Panc1 (cell line): Measurements from ENCODE around the gene EGFR. TPM values are rescaled to one million over a fixed set of nuclear protein-coding genes. Genes with fewer than 3 reads are reported as not detected.
"Not testable (repeated sequence)": the region's sequence is repeated elsewhere in the genome, so short reads cannot be mapped to it uniquely, and the experiment has no call there.

Source experiments
- ATAC-seq: fragments of 200-7000 bp; cut with Tn5 transposase; 2 replicates; pipeline ENCODE4 v1.9.1; 2020; ENCODE audit warnings: mild to moderate bottlenecking, moderate library complexity
- BruUV-seq: library from RNA; stranded (reverse); fragments of 400-500 nt; replicated peaks from 2 replicates; lab custom pipeline; 2021; lab: Mats Ljungman, UMichigan
- CTCF ChIA-PET: fragments of 300-600 bp; sonication (Branson Sonifier 250); formaldehyde crosslinking; loops from one replicate; lab custom pipeline; 2022; ENCODE audit warnings: antibody characterized with exemption; lab: Charles Lee
- POLR2A ChIA-PET: fragments of 300-600 bp; sonication (Branson Sonifier 250); formaldehyde crosslinking; loops from one replicate; lab custom pipeline; 2022; ENCODE audit warnings: antibody characterized with exemption; lab: Charles Lee
- DNase-seq: peaks from one replicate; pipeline ENCODE4 v3.0.0-alpha.2; 2010; ENCODE audit warnings: low read depth, low spot score
- H3K27ac ChIP-seq: 2 replicates; pipeline ENCODE4 v1.5.1; 2011; ENCODE audit warnings: mild to moderate bottlenecking, low read length, inconsistent platforms
- H3K27me3 ChIP-seq: fragments of 200-500 bp; sonication (Bioruptor generic); 2 replicates; pipeline ENCODE4 v1.6.0; 2014; ENCODE audit warnings: low read length, inconsistent platforms; ENCODE audit not compliant: control insufficient read depth, insufficient read depth
- H3K36me3 ChIP-seq: fragments of 200-500 bp; sonication (Bioruptor generic); 2 replicates; pipeline ENCODE4 v1.5.1; 2014; ENCODE audit warnings: inconsistent platforms, mild to moderate bottlenecking, low read length, moderate library complexity; ENCODE audit not compliant: control insufficient read depth, insufficient read depth
- H3K4me1 ChIP-seq: 2 replicates; pipeline ENCODE4 v1.5.1; 2011; ENCODE audit warnings: inconsistent platforms, mild to moderate bottlenecking, low read length, moderate library complexity; ENCODE audit not compliant: control insufficient read depth, insufficient read depth
- H3K4me3 ChIP-seq, 2 experiments: 2 replicates each; pipeline ENCODE4 v1.5.1; 2011 to 2012; ENCODE audit warnings: low read depth in 2 of 2, low read length in 2 of 2, mild to moderate bottlenecking in 2 of 2, inconsistent platforms in 1 of 2, moderate library complexity in 1 of 2
- H3K9me3 ChIP-seq: fragments of 200-500 bp; sonication (Bioruptor generic); 2 replicates; pipeline ENCODE4 v1.5.1; 2014; ENCODE audit warnings: low read depth, mild to moderate bottlenecking, inconsistent platforms, low read length, moderate library complexity; ENCODE audit not compliant: control insufficient read depth, insufficient read depth
- POLR2AphosphoS5 ChIP-seq: IDR thresholded peaks from 2 replicates; pipeline ENCODE4 v1.6.1; 2012; ENCODE audit warnings: mild to moderate bottlenecking, low read depth, low read length, moderate library complexity
- SIN3A ChIP-seq: IDR thresholded peaks from 2 replicates; pipeline ENCODE4 v1.6.1; 2012; ENCODE audit warnings: low read depth, mild to moderate bottlenecking, low read length, moderate library complexity, borderline replicate concordance; ENCODE audit not compliant: insufficient read depth
- TCF7L2 ChIP-seq: IDR thresholded peaks from 2 replicates; pipeline ENCODE4 v1.6.1; 2011; ENCODE audit warnings: mild to moderate bottlenecking, low read depth, low read length, inconsistent platforms
- in situ Hi-C: cut with HindIII; loops from 2 replicates; pipeline ENCODE4 v1.10.0; 2016; ENCODE audit warnings: low sequenced_read_pairs, low pct_unique_long_range_greater_than_20kb
- intact Hi-C: fragments of 100-400 bp; cut with micrococcal nuclease; formaldehyde crosslinking; loops from one replicate; pipeline ENCODE4 v1.10.0; 2022; ENCODE audit not compliant: unreplicated experiment
- total RNA-seq: library from RNA; stranded (reverse); gene quantifications from one replicate; pipeline ENCODE4 v1.2.1, GENCODE V29; 2021; ENCODE audit not compliant: unreplicated experiment
- TF ChIP-seq, protein P1 (sequence below): fragments of 450-650 bp; IDR thresholded peaks from 2 replicates; pipeline ENCODE4 v1.5.1; 2017; ENCODE audit warnings: mild to moderate bottlenecking
- TF ChIP-seq, protein P2 (sequence below), 2 experiments: IDR thresholded peaks; 2 replicates each; pipeline ENCODE4 v1.6.1; 2011 to 2012; ENCODE audit warnings: low read depth in 2 of 2, control low read depth in 1 of 2, low read length in 1 of 2, mild to moderate bottlenecking in 1 of 2, moderate library complexity in 1 of 2; ENCODE audit not compliant: insufficient read depth in 1 of 2

EGFR gene
- total RNA-seq, 1 experiment from 2014 or later = 156 TPM

DNA sequence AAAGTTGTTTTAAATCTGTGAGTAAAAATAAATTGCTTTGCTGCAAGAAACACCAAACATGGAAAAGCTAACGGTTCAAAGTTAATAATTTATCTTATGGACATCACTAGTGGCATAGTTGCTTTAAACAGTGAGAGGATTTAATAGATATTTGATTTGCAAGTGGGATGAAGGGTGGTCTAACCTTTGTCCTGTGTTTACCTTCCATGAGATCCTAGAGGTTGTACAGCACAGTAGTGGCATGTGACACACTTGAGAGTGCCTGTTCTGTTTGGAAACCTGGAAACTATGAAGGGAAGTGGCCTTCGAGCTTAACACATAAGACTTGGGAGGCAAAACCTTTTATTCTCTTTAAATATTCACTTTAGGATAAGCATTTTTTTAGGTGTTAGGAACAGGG, 16.0 kb downstream of the EGFR start:
- TF ChIP-seq, protein P1, sequence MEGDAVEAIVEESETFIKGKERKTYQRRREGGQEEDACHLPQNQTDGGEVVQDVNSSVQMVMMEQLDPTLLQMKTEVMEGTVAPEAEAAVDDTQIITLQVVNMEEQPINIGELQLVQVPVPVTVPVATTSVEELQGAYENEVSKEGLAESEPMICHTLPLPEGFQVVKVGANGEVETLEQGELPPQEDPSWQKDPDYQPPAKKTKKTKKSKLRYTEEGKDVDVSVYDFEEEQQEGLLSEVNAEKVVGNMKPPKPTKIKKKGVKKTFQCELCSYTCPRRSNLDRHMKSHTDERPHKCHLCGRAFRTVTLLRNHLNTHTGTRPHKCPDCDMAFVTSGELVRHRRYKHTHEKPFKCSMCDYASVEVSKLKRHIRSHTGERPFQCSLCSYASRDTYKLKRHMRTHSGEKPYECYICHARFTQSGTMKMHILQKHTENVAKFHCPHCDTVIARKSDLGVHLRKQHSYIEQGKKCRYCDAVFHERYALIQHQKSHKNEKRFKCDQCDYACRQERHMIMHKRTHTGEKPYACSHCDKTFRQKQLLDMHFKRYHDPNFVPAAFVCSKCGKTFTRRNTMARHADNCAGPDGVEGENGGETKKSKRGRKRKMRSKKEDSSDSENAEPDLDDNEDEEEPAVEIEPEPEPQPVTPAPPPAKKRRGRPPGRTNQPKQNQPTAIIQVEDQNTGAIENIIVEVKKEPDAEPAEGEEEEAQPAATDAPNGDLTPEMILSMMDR = no peak
- TF ChIP-seq POLR2AphosphoS5 (no peak), SIN3A (no peak), TCF7L2 (no peak)
- TF ChIP-seq, protein P2, sequence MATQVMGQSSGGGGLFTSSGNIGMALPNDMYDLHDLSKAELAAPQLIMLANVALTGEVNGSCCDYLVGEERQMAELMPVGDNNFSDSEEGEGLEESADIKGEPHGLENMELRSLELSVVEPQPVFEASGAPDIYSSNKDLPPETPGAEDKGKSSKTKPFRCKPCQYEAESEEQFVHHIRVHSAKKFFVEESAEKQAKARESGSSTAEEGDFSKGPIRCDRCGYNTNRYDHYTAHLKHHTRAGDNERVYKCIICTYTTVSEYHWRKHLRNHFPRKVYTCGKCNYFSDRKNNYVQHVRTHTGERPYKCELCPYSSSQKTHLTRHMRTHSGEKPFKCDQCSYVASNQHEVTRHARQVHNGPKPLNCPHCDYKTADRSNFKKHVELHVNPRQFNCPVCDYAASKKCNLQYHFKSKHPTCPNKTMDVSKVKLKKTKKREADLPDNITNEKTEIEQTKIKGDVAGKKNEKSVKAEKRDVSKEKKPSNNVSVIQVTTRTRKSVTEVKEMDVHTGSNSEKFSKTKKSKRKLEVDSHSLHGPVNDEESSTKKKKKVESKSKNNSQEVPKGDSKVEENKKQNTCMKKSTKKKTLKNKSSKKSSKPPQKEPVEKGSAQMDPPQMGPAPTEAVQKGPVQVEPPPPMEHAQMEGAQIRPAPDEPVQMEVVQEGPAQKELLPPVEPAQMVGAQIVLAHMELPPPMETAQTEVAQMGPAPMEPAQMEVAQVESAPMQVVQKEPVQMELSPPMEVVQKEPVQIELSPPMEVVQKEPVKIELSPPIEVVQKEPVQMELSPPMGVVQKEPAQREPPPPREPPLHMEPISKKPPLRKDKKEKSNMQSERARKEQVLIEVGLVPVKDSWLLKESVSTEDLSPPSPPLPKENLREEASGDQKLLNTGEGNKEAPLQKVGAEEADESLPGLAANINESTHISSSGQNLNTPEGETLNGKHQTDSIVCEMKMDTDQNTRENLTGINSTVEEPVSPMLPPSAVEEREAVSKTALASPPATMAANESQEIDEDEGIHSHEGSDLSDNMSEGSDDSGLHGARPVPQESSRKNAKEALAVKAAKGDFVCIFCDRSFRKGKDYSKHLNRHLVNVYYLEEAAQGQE (IDR thresholded peaks at IDR 0.05; ENCODE audit: insufficient read depth in 1 of 2, low read depth in 2 of 2, low read length in 1 of 2) = no peak
- BruUV-seq = no TSS peak
- CTCF ChIA-PET = no interaction called here
- Histone ChIP-seq H3K27ac (peak overlapping the region; percentile 51; the same call in 1 of the 2 replicates), H3K27me3 (no peaks in the 10 kb centered on the region), H3K4me3 (no peak overlapping the region), H3K36me3 (peaks cover 2% of the 10 kb centered on the region; the same call in 1 of the 2 replicates), H3K9me3 (no peaks in the 10 kb centered on the region), H3K4me1 (peaks cover 59% of the 10 kb centered on the region)
- in situ Hi-C loops (no loop called here), intact Hi-C loops (no loop called here)
- ATAC-seq (no peak), DNase-seq (no peak)
- POLR2A ChIA-PET = no interaction called here

DNA sequence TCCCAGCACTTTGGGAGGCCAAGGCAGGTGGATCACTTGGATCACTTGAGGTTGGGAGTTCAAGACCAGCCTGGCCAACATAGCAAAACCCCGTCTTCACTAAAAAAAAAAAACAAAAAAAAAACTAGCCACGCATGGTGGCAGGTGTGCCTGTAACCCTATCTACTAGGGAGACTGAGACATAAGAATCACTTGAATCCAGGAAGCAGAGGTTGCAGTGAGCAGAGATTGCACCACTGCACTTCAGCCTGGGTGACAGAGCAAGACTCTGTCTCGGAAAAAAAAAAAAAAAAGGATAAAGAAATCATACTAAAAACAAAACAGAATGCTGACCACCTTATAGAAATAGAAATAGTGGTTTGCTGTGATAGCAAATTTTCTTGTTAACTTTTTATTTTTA, 16.6 kb downstream of the EGFR start:
- H3K9me3 ChIP-seq, in situ Hi-C loops, H3K27me3 ChIP-seq, H3K27ac ChIP-seq, BruUV-seq, intact Hi-C loops, H3K36me3 ChIP-seq, DNase-seq, ATAC-seq, POLR2A ChIA-PET, H3K4me3 ChIP-seq: not testable (repeated sequence)
- CTCF ChIA-PET = interaction anchor here (0.6 kb wide), 1 partner anchor 27 kb away, joined by 4 read pairs; no protein-coding TSS in a partner anchor
- peaks cover 56% of the 10 kb centered on the region for H3K4me1 ChIP-seq

DNA sequence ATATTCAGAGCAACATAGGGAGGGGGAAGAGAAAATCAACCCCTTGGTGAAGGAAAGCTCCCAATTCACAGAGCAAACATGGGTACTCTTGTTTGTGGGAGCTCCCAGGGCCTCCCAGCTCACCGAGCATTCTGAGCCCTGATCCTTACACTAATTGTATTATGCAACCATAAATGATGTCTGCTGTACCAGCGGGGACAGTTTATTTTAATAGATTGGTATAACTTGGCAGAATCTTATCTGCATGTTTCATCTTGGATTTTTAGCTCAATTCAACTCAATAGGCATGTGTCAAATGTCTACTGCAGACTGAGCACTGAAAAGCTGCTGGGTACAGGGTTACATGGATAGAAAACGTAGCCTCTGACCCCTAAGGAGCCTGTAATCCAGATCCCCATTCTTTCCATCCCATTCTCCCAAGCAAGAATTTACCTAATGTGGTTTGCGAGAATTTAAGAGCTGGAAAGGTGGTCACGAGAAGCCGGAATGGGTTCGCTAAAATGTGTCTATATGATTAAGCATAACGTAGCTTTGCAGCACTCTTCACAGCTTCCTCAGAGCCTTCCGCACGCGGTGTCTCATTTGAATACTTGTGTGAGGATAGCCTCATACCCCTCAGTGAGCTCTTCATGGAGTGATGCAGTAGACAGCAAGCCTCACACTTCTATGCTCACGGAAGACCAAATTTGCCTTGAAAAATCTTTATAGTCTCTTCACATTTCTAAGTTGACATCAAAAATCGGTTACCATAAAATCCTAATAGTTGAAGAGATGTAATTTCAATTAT, 18.3 kb downstream of the EGFR start:
- BruUV-seq = no TSS peak
- DNase-seq (no peak), ATAC-seq (no peak)
- in situ Hi-C loops = no loop called here
- H3K4me3 ChIP-seq = no peak overlapping the region
- no peak overlapping the region for H3K27ac ChIP-seq
- no peaks in the 10 kb centered on the region for H3K36me3 ChIP-seq
- H3K4me1 ChIP-seq = peaks cover 43% of the 10 kb centered on the region
- H3K27me3 ChIP-seq = no peaks in the 10 kb centered on the region
- H3K9me3 ChIP-seq = no peaks in the 10 kb centered on the region
- CTCF ChIA-PET = no interaction called here
- intact Hi-C loops = no loop called here
- TF ChIP-seq TCF7L2 (no peak), POLR2AphosphoS5 (no peak), SIN3A (no peak)
- TF ChIP-seq, protein P1 = no peak
- TF ChIP-seq, protein P2 (IDR thresholded peaks at IDR 0.05; ENCODE audit: insufficient read depth in 1 of 2, low read depth in 2 of 2, low read length in 1 of 2) = no peak
- POLR2A ChIA-PET = interaction anchor here (0.5 to 0.6 kb wide), 2 partner anchors 49 to 180 kb away, joined by 3 to 6 read pairs; no protein-coding TSS in a partner anchor
